Fibroblast of mammary gland (primary cell): ENCODE results near the gene ZNF70.

ENCODE experiments used
- DNase-seq: peaks from one replicate; pipeline ENCODE4 v3.0.0-alpha.2; 2010; ENCODE audit warnings: low read depth
- H3K4me3 ChIP-seq: 2 replicates; pipeline ENCODE4 v1.5.1; 2011; ENCODE audit warnings: low read depth, mild to moderate bottlenecking, low read length, moderate library complexity; ENCODE audit not compliant: control insufficient read depth
- TF ChIP-seq, protein P1 (sequence below): conservative IDR thresholded peaks from 2 replicates; pipeline ENCODE4 v1.5.1; 2011; ENCODE audit warnings: low read depth, low read length, inconsistent platforms; ENCODE audit not compliant: control insufficient read depth, insufficient read depth

The ZNF70 gene

DNA sequence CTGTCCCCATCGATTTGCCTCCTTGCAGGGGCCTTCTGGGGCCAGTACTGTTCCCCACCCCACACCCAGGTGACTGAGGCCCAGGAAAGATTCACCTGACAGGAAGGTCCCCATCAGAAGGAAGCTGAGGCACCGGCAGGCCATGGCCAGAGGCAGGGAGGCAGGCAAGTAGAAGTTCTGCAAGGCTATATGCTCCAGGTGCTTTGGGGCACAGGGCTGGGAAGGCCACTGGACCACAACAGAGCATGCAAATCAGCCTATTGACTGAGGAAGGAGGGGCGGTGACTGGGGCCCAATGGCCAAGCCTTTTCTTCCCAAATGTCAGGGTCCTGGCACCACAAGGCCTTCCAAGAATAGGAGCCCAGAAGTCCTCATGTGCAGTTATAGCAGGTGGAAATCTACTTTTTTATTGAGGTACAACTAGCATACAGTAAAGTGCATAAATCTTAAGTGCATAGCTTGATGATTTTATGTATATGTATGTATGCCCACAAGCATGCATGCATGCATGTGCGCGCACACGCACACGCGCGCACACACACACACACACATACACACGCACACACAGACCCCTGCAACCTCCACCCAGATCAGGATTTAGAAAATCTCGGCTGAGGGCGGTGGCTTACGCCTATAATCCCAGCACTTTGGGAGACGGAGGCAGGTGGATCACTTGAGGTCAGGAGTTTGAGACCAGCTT, 3.5 kb upstream of the ZNF70 start, which contains the start of gene VPREB3:
Gene VPREB3, minus strand, starts transcription at position 206 of the 700 bp plus-strand sequence. Its CDS starts 62 bp downstream, at position 144.
- DNase-seq = no peak
- H3K4me3 ChIP-seq = no peak within 1 kb of the TSS
- TF ChIP-seq, protein P1, sequence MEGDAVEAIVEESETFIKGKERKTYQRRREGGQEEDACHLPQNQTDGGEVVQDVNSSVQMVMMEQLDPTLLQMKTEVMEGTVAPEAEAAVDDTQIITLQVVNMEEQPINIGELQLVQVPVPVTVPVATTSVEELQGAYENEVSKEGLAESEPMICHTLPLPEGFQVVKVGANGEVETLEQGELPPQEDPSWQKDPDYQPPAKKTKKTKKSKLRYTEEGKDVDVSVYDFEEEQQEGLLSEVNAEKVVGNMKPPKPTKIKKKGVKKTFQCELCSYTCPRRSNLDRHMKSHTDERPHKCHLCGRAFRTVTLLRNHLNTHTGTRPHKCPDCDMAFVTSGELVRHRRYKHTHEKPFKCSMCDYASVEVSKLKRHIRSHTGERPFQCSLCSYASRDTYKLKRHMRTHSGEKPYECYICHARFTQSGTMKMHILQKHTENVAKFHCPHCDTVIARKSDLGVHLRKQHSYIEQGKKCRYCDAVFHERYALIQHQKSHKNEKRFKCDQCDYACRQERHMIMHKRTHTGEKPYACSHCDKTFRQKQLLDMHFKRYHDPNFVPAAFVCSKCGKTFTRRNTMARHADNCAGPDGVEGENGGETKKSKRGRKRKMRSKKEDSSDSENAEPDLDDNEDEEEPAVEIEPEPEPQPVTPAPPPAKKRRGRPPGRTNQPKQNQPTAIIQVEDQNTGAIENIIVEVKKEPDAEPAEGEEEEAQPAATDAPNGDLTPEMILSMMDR = no peak

DNA sequence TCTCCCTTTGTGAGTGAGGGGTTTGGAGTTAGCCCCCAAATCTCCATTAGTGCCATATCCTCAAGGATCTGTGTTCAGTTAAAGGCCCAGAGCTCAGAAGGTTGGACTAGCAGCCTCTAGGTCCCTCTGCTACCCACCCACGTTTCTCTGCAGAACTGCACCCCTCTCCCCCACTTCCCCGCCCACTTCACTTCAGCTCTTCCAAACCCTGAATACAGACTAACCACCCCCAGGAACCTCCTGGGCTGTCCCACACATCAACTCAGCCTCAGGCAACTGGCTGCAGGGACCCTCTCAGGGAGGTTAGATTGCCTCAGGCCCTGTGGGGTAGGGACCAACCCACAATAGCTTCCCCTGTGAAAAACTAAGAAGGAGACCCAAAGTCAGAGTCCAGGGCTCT, 2.5 kb upstream of the ZNF70 start:
- no peak overlapping the region for H3K4me3 ChIP-seq
- DNase-seq = no peak
- TF ChIP-seq, protein P1 = no peak

DNA sequence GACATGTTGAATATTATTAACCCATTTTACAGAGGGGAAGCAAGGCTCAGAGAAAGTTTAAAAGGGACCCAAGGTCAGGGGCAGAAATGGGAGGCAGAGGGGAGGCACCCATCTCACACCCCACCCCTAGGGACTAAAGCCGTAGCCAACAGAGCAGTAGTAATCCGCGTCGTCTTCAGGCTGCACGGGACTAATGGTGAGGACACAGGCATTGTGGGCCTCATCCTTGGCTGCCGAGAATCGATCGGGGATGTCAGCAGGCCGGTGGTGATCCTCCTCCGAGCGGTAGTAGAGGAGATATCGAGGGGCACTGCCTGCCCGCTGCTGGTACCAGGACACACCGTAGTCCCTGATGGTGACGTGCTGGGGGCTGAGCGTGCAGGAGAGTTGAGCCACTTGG, 1.8 kb upstream of the ZNF70 start:
- DNase-seq = no peak
- no peak overlapping the region for H3K4me3 ChIP-seq
- TF ChIP-seq, protein P1 = no peak

DNA sequence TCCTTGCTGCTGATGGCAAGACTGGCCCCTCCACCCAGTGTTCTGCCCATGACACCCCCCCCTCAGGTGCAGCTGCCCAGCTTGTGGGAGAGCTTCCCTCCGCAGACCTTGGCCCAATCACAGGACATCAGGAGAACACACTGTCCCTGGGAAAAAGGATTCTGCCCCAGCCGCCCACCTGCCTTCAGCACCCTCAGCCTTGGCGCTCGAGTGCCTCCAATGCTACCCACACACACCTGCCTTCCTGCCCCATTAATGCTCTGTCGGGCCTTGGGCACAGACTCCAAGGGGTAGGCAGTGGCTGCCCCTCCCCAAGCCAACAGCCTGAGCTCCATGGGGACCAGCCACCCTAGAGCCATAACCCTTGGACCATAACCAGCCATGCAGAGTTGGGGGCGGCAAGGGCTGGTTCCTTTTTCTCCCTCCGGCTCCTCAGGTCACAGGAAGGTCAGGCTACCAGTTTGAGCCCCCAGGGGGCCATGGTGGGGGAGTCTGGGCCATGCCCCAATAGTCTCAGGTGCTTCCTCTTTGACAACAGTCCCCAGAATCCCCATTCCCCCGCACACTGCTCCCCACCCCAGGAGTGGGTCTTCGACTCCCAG, 1.3 kb upstream of the ZNF70 start:
- TF ChIP-seq, protein P1 = no peak
- no peak for DNase-seq
- H3K4me3 ChIP-seq = no peak overlapping the region

DNA sequence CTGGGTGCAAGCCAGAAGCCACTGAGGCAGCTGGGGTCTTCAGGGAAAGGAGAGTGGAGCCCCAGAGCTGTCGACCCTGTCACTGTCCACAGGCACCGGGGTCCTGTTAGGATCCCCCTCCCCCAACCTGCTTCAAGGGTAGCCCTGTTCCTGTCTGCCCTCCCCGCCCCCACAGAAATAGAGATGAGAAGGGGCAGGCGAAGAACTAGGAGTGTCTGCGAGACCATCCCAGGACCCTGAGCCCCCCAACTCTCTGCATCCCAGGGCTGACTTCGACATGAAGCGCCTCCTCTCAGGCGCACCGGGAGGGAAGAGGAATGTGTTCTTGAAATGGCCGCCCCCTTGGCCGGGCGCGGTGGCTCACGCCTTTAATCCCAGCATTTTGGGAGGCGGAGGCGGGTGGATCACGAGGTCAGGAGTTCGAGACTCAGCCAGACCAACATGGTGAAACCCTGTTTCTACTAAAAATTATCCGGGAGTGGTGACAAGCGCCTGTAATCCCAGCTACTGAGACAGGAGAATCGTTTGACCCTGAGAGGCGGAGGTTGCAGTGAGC, 607 bp upstream of the ZNF70 start:
- H3K4me3 ChIP-seq = peak overlapping the region; percentile 65
- TF ChIP-seq, protein P1 = no peak
- peak; percentile 17 for DNase-seq

DNA sequence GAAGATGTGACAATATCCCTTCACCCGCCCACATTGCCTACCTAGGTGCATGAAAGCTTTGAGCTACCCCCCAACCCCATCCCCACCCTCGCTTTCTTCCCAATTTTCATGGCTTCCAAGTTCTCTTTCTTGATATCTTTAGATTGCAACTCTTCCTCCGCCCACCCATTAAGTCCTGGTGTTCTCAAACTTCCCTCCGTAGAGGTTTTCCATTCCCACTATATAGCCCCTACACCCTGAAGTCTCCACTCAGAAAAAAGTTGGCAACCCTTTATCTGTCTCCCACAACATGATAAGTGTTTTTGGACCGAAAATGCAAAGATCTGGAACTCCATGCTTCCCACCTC, 572 bp downstream of the ZNF70 start:
- TF ChIP-seq, protein P1 = no peak
- peak overlapping the region; percentile 84 for H3K4me3 ChIP-seq
- no peak for DNase-seq
